HepG2 (cell line): ENCODE data around the gene NKX2-3.

Experiments used
- EHMT2 ChIP-seq: fragments of 200-600 bp; sonication (generic); IDR thresholded peaks from 2 replicates; pipeline ENCODE4 v1.7.0; 2017; ENCODE audit warnings: antibody characterized with exemption, low read depth, low read length, borderline replicate concordance
- EP300 ChIP-seq, 3 experiments: sonication (generic) in 1 of 3; formaldehyde crosslinking in 1 of 3; IDR thresholded peaks; 2 replicates each; pipeline versions ENCODE4 v1.5.1 to v1.6.1; 2011 to 2020; ENCODE audit warnings: low read depth in 2 of 3, low read length in 2 of 3, borderline replicate concordance in 1 of 3, improper control_type of control experiment in 1 of 3, mild to moderate bottlenecking in 1 of 3, missing genetic modification reagents in 1 of 3, moderate library complexity in 1 of 3
- POLR2G ChIP-seq: fragments of 200-400 bp; formaldehyde crosslinking; IDR thresholded peaks from 2 replicates; pipeline ENCODE4 v1.6.1; 2018; ENCODE audit warnings: mild to moderate bottlenecking, low read depth, low read length, moderate library complexity
- SMC3 ChIP-seq: IDR thresholded peaks from 2 replicates; pipeline ENCODE4 v1.6.1; 2011; ENCODE audit warnings: low read length, improper control_type of control experiment
- SP1 ChIP-seq, 2 experiments: fragments of 450-650 bp in 1 of 2; sonication (generic) in 1 of 2; formaldehyde crosslinking in 1 of 2; IDR thresholded peaks; 2 replicates each; pipeline versions ENCODE4 v1.4.0 to v1.6.1; 2016 to 2020; ENCODE audit warnings: missing genetic modification reagents in 1 of 2
- TF ChIP-seq, protein P1 (sequence below), 2 experiments: sonication (generic) in 1 of 2; formaldehyde crosslinking in 1 of 2; IDR thresholded peaks; 2 replicates each; pipeline versions ENCODE4 v1.4.0 to v1.6.1; 2018 to 2020; ENCODE audit warnings: missing genetic modification reagents in 2 of 2, borderline replicate concordance in 1 of 2, low read depth in 1 of 2, mild to moderate bottlenecking in 1 of 2, missing biosample characterization in 1 of 2
- TF ChIP-seq, protein P2 (sequence below): sonication (generic); formaldehyde crosslinking; IDR thresholded peaks from 2 replicates; pipeline ENCODE4 v1.8.1; 2023; ENCODE audit warnings: mild to moderate bottlenecking, missing genetic modification reagents
- TF ChIP-seq, protein P3 (sequence below): sonication (generic); formaldehyde crosslinking; IDR thresholded peaks from 2 replicates; pipeline ENCODE4 v1.5.0; 2020; ENCODE audit warnings: mild to moderate bottlenecking, missing genetic modification reagents, moderate library complexity

DNA sequence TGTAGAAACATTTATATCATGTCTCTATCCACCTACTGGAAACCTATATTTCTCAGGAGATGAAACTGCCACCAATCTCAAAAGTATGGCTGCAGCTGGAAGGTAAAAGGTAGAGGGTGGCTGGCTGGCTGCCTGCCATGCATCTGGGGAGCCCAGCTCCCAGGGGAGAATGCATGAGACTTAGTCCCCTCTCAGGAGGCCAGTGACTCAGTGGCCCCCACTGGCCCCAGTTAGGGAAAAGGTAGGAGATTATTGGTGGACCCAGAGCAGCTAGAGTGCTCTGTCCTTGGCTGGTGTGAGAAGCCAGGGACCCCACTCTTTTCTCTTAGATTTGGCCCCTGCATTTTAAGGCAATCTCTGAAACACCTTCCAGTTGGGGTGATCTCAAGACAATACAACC is 6.8 kb upstream of the NKX2-3 start:
- no peak for TF ChIP-seq POLR2G
- TF ChIP-seq, protein P1, sequence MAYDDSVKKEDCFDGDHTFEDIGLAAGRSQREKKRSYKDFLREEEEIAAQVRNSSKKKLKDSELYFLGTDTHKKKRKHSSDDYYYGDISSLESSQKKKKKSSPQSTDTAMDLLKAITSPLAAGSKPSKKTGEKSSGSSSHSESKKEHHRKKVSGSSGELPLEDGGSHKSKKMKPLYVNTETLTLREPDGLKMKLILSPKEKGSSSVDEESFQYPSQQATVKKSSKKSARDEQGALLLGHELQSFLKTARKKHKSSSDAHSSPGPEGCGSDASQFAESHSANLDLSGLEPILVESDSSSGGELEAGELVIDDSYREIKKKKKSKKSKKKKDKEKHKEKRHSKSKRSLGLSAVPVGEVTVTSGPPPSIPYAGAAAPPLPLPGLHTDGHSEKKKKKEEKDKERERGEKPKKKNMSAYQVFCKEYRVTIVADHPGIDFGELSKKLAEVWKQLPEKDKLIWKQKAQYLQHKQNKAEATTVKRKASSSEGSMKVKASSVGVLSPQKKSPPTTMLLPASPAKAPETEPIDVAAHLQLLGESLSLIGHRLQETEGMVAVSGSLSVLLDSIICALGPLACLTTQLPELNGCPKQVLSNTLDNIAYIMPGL (CRISPR knock-in tag; IDR thresholded peaks at IDR 0.05; ENCODE audit: borderline replicate concordance in 1 of 2, low read depth in 1 of 2): no peak
- TF ChIP-seq EHMT2: no peak
- no peak for TF ChIP-seq EP300 (IDR thresholded peaks at IDR 0.05; ENCODE audit: low read depth in 2 of 2, low read length in 2 of 2)
- TF ChIP-seq EP300 (CRISPR knock-in tag; IDR thresholded peaks at IDR 0.05; ENCODE audit: borderline replicate concordance): no peak
- TF ChIP-seq SMC3: no peak
- TF ChIP-seq, protein P2, sequence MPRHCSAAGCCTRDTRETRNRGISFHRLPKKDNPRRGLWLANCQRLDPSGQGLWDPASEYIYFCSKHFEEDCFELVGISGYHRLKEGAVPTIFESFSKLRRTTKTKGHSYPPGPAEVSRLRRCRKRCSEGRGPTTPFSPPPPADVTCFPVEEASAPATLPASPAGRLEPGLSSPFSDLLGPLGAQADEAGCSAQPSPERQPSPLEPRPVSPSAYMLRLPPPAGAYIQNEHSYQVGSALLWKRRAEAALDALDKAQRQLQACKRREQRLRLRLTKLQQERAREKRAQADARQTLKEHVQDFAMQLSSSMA (CRISPR knock-in tag): no peak
- TF ChIP-seq, protein P3, sequence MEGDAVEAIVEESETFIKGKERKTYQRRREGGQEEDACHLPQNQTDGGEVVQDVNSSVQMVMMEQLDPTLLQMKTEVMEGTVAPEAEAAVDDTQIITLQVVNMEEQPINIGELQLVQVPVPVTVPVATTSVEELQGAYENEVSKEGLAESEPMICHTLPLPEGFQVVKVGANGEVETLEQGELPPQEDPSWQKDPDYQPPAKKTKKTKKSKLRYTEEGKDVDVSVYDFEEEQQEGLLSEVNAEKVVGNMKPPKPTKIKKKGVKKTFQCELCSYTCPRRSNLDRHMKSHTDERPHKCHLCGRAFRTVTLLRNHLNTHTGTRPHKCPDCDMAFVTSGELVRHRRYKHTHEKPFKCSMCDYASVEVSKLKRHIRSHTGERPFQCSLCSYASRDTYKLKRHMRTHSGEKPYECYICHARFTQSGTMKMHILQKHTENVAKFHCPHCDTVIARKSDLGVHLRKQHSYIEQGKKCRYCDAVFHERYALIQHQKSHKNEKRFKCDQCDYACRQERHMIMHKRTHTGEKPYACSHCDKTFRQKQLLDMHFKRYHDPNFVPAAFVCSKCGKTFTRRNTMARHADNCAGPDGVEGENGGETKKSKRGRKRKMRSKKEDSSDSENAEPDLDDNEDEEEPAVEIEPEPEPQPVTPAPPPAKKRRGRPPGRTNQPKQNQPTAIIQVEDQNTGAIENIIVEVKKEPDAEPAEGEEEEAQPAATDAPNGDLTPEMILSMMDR: no peak
- TF ChIP-seq SP1 (IDR thresholded peaks at IDR 0.05): no peak
- no peak for TF ChIP-seq SP1 (CRISPR knock-in tag; IDR thresholded peaks at IDR 0.05)
